Peyer's patch (tissue), 4 donors: ENCODE data around the gene OPCML. TPM values are rescaled to one million over a fixed set of nuclear protein-coding genes. Genes with fewer than 3 reads are reported as not detected.

Experiments
- DNase-seq, 3 donors: peaks; one replicate each; pipeline ENCODE4 v3.0.0-alpha.2; 2017 to 2019
- H3K27ac ChIP-seq, 4 donors: fragments of 200-600 bp; sonication (generic); one replicate each; pipeline ENCODE4 v1.5.1; 2016 to 2019
- H3K27me3 ChIP-seq, 2 donors: fragments of 200-600 bp; sonication (generic); one replicate each; pipeline ENCODE4 v1.5.1; 2019
- H3K36me3 ChIP-seq, 3 donors: fragments of 200-600 bp; sonication (generic); one replicate each; pipeline ENCODE4 v1.5.1; 2016 to 2019
- H3K4me1 ChIP-seq, 4 donors: fragments of 200-600 bp; sonication (generic); one replicate each; pipeline ENCODE4 v1.5.1; 2016 to 2019
- H3K4me3 ChIP-seq, 4 donors: fragments of 200-600 bp; sonication (generic); 1 replicate in 3 of 4; 2 replicates in 1 of 4; pipeline ENCODE4 v1.5.1; 2016 to 2019; ENCODE audit warnings: mild to moderate bottlenecking in 1 of 4
- H3K9me3 ChIP-seq, 4 donors: fragments of 200-600 bp; sonication (generic); one replicate each; pipeline ENCODE4 v1.5.1; 2016 to 2019; ENCODE audit warnings: mild to moderate bottlenecking in 1 of 4
- POLR2A ChIP-seq, 2 donors: fragments of 450-650 bp; IDR thresholded peaks; one replicate each; pipeline ENCODE4 v1.5.1; 2017; ENCODE audit warnings: antibody characterized with exemption in 2 of 2, mild to moderate bottlenecking in 2 of 2, moderate library complexity in 2 of 2
- total RNA-seq, 4 donors: library from RNA; depleted of rRNA; stranded (reverse); fragments of >200 nt; gene quantifications; one replicate each; pipeline ENCODE4 v1.1.0, GENCODE V29; 2016
- TF ChIP-seq, protein P1 (sequence below), 6 experiments: fragments of 450-650 bp in 4 of 6; fragments of 200-600 bp in 2 of 6; sonication (generic) in 1 of 6; IDR thresholded peaks; one replicate each; pipeline ENCODE4 v1.5.1; 2017 to 2019; ENCODE audit warnings: antibody characterized with exemption in 6 of 6, mild to moderate bottlenecking in 3 of 6, moderate library complexity in 1 of 6

Gene OPCML
- total RNA-seq, 4 donors from 2014 or later = not detected

DNA sequence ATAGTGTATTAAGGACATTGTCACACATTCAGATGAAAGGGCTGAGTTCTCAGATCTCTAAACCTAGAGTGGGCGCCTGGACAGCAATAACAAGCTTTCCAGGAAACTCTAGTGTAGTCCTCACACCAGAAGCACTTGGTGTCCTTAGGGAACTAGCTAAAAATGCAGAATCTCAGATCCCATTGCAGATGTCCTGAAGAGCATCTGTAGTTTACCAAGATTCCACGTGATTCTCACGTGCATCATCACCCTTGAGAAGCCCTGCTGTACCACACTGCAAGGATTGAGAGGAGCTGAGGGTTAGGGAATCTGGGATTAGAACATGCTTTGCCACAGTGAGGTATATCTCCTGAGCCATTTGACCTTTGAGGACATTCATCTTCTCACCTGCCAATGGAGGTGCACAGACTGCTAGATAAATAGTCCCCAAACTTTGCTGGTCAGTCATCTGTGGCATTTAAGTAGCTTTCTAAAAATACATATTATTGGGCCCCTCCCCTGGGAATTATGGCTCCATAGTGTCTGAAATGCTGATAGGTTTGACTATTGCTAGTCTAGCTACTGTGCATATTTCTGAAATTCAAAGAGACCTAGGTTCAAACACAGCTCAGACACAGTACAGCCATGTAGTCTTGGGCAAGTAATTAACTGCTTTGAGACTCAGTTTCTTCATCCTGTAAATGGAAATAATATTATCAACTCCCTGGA, 1068.9 kb downstream of the OPCML start:
- TF ChIP-seq POLR2A (IDR thresholded peaks at IDR 0.05) = no peak
- TF ChIP-seq, protein P1, sequence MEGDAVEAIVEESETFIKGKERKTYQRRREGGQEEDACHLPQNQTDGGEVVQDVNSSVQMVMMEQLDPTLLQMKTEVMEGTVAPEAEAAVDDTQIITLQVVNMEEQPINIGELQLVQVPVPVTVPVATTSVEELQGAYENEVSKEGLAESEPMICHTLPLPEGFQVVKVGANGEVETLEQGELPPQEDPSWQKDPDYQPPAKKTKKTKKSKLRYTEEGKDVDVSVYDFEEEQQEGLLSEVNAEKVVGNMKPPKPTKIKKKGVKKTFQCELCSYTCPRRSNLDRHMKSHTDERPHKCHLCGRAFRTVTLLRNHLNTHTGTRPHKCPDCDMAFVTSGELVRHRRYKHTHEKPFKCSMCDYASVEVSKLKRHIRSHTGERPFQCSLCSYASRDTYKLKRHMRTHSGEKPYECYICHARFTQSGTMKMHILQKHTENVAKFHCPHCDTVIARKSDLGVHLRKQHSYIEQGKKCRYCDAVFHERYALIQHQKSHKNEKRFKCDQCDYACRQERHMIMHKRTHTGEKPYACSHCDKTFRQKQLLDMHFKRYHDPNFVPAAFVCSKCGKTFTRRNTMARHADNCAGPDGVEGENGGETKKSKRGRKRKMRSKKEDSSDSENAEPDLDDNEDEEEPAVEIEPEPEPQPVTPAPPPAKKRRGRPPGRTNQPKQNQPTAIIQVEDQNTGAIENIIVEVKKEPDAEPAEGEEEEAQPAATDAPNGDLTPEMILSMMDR (IDR thresholded peaks at IDR 0.05) = no peak
- Histone ChIP-seq H3K27ac (no peak overlapping the region), H3K4me1 (no peaks in the 10 kb centered on the region), H3K36me3 (no peaks in the 10 kb centered on the region), H3K4me3 (no peak overlapping the region), H3K9me3 (no peaks in the 10 kb centered on the region), H3K27me3 (no peaks in the 10 kb centered on the region)
- no peak for DNase-seq

DNA sequence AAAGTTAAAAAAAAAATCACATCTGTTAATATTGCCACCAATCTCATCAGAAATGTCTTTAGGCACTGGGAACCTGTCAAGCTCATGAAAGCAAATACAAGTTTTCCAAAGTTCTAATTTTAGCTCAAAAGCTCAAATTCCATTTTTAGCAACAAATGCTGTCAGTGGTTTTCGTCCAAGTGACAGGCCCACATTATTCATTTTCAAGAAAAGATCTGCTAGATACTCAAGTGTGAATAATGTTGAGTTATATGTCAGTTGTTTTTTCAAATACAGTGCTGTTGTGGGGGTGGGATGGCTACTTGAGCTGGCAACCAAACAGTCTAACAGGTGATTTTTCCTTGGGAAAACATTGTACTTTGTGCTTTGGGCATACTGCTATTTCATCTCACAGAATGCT, 1072.6 kb downstream of the OPCML start:
- DNase-seq = no peak
- TF ChIP-seq POLR2A (IDR thresholded peaks at IDR 0.05) = no peak
- TF ChIP-seq, protein P1 (IDR thresholded peaks at IDR 0.05) = no peak
- no peak overlapping the region for H3K4me3 ChIP-seq
- no peaks in the 10 kb centered on the region for H3K4me1 ChIP-seq
- no peaks in the 10 kb centered on the region for H3K36me3 ChIP-seq
- no peak overlapping the region for H3K27ac ChIP-seq
- H3K27me3 ChIP-seq = no peaks in the 10 kb centered on the region
- H3K9me3 ChIP-seq = no peaks in the 10 kb centered on the region

DNA sequence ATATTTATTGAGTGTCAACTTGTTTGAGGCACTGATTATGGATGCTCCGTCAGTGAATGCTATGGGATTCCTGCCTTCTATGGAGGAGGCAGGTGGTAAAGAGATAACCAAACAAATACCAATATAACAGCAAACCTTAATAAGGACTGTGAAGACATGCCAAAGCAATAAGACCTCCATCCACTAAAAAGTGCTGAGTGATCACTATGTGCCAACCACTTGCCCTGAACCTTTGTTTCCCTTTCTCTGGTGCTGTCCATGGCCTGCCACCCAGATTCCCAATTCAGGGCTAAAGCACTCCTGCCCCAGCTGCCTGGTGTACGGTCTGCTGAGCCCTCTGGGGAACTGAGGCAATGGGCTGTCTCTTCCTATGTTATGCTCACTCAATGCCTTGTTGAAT, 1074.9 kb downstream of the OPCML start:
- DNase-seq = no peak
- Histone ChIP-seq H3K9me3 (no peaks in the 10 kb centered on the region), H3K36me3 (no peaks in the 10 kb centered on the region)

DNA sequence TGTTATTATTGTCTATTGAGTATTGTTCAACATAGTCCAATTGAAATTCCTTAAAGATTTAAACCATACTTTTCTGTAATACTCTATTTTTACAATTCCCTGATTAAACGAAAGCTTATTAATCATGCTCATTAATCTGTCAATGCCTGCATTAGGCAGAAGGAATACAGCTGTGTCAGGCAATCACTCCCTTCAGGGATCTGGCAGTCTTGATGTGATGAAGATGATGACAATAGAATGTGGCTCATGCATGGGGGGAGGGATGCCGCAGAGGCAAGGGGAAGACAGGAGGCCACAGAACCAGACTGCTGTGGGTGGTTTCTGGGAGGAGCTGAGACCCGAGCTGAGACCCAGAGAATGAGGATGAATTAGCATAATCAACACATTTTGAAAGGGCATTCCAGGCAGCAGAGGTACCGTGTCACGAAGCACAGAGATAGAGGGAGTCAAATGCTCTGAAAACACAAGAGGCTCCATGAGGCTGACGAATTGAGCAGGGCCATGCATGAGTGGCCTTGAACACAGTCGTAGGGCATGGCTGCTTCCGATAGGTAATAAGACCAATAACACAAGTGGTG, 1075.5 kb downstream of the OPCML start:
- no peak for TF ChIP-seq POLR2A (IDR thresholded peaks at IDR 0.05)
- TF ChIP-seq, protein P1 (IDR thresholded peaks at IDR 0.05) = no peak
- H3K4me1 ChIP-seq = no peaks in the 10 kb centered on the region
- DNase-seq = no peak
- no peaks in the 10 kb centered on the region for H3K27me3 ChIP-seq
- no peak overlapping the region for H3K4me3 ChIP-seq
- H3K27ac ChIP-seq = no peak overlapping the region
- no peaks in the 10 kb centered on the region for H3K36me3 ChIP-seq
- no peaks in the 10 kb centered on the region for H3K9me3 ChIP-seq

More for the DNA sequence above, 1074.9 kb downstream of the OPCML start:
- TF ChIP-seq, protein P1 (IDR thresholded peaks at IDR 0.05) = no peak
- TF ChIP-seq POLR2A (IDR thresholded peaks at IDR 0.05) = no peak
- H3K27ac ChIP-seq = no peak overlapping the region
- no peak overlapping the region for H3K4me3 ChIP-seq
- no peaks in the 10 kb centered on the region for H3K4me1 ChIP-seq
- H3K27me3 ChIP-seq = no peaks in the 10 kb centered on the region

DNA sequence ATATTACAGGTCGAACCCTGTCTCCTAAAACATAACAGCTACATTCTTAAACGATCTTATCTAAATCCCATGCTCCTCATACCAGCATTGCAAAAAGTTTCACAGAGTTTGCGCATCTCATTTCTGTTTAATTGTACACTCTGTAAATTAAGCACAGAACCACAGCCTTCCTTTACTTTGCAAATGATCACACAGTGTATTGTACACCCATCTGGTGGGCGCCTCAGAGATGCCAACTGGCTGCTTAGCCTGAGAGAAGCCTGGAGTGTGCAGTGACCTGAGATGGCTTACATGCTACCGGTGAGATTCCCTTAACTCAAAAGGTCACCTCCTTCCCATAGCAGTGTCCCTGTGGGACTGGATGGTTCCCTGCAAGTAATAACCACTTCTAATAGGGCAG, 1077.3 kb downstream of the OPCML start:
- Histone ChIP-seq H3K36me3 (no peaks in the 10 kb centered on the region), H3K4me1 (no peaks in the 10 kb centered on the region), H3K27me3 (no peaks in the 10 kb centered on the region), H3K27ac (no peak overlapping the region), H3K4me3 (no peak overlapping the region), H3K9me3 (no peaks in the 10 kb centered on the region)
- no peak for DNase-seq
- TF ChIP-seq POLR2A (IDR thresholded peaks at IDR 0.05) = no peak
- TF ChIP-seq, protein P1 (IDR thresholded peaks at IDR 0.05) = no peak
